ENCODE measurements around the gene ZCCHC13. TPM values are rescaled to one million over a fixed set of nuclear protein-coding genes. Genes with fewer than 3 reads are reported as not detected.

The ZCCHC13 gene
- total and polyA plus RNA-seq, 2 experiments from 2014 or later: not detected

GRCh38 chrX:74272230-74272629, 31.8 kb upstream of the ZCCHC13 start:
- no peak for DNase-seq (ENCODE audit: low read depth in 1 of 2, low spot score in 1 of 2)
- Histone ChIP-seq H3K4me1 (ENCODE audit: low read depth) (no peaks in the 10 kb centered on the region), H3K36me3 (peaks cover 14% of the 10 kb centered on the region), H3K27ac (no peak overlapping the region), H3K4me3 (no peak overlapping the region), H3K27me3 (no peaks in the 10 kb centered on the region), H3K9me3 (ENCODE audit: low read depth) (no peaks in the 10 kb centered on the region)
- TF ChIP-seq CTCF (IDR thresholded peaks at IDR 0.05; ENCODE audit: low read depth, low read length): no peak

- TF ChIP-seq CTCF (IDR thresholded peaks at IDR 0.05; ENCODE audit: low read depth, low read length): no peak
Measured at GRCh38 chrX:74274516-74274915, 29.5 kb upstream of the ZCCHC13 start.

GRCh38 chrX:74277320-74277719, 26.7 kb upstream of the ZCCHC13 start:
- H3K36me3 ChIP-seq: peaks cover 19% of the 10 kb centered on the region
- no peak overlapping the region for H3K4me3 ChIP-seq
- H3K27ac ChIP-seq: no peak overlapping the region
- no peak for DNase-seq (ENCODE audit: low read depth in 1 of 2, low spot score in 1 of 2)
- TF ChIP-seq CTCF (IDR thresholded peaks at IDR 0.05; ENCODE audit: low read depth, low read length): no peak
- H3K27me3 ChIP-seq: no peaks in the 10 kb centered on the region
- H3K4me1 ChIP-seq (ENCODE audit: low read depth): no peaks in the 10 kb centered on the region
- H3K9me3 ChIP-seq (ENCODE audit: low read depth): no peaks in the 10 kb centered on the region

More at GRCh38 chrX:74274516-74274915, 29.5 kb upstream of the ZCCHC13 start:
- Histone ChIP-seq H3K4me1 (ENCODE audit: low read depth) (no peaks in the 10 kb centered on the region), H3K27me3 (no peaks in the 10 kb centered on the region), H3K4me3 (no peak overlapping the region), H3K27ac (no peak overlapping the region), H3K9me3 (ENCODE audit: low read depth) (no peaks in the 10 kb centered on the region), H3K36me3 (peaks cover 19% of the 10 kb centered on the region)
- DNase-seq (ENCODE audit: low read depth in 1 of 2, low spot score in 1 of 2): no peak

GRCh38 chrX:74277846-74278245, 26.1 kb upstream of the ZCCHC13 start:
- Histone ChIP-seq H3K27ac (no peak overlapping the region), H3K27me3 (no peaks in the 10 kb centered on the region), H3K4me3 (no peak overlapping the region), H3K36me3 (peaks cover 19% of the 10 kb centered on the region), H3K9me3 (ENCODE audit: low read depth) (no peaks in the 10 kb centered on the region), H3K4me1 (ENCODE audit: low read depth) (no peaks in the 10 kb centered on the region)
- TF ChIP-seq CTCF (IDR thresholded peaks at IDR 0.05; ENCODE audit: low read depth, low read length): no peak
- no peak for DNase-seq (ENCODE audit: low read depth in 1 of 2, low spot score in 1 of 2)

- DNase-seq (ENCODE audit: low read depth in 1 of 2, low spot score in 1 of 2): no peak
- Histone ChIP-seq H3K36me3 (peaks cover 11% of the 10 kb centered on the region), H3K27ac (no peak overlapping the region)
Measured at GRCh38 chrX:74280759-74281158, 23.2 kb upstream of the ZCCHC13 start.

More at GRCh38 chrX:74280759-74281158, 23.2 kb upstream of the ZCCHC13 start:
- no peak for TF ChIP-seq CTCF (IDR thresholded peaks at IDR 0.05; ENCODE audit: low read depth, low read length)
- Histone ChIP-seq H3K9me3 (ENCODE audit: low read depth) (no peaks in the 10 kb centered on the region), H3K4me3 (no peak overlapping the region), H3K4me1 (ENCODE audit: low read depth) (no peaks in the 10 kb centered on the region), H3K27me3 (no peaks in the 10 kb centered on the region)
